OCI-LY1 (cell line): ENCODE measurements around the gene LDLRAD4.
"Not testable (repeated sequence)": the region's sequence is repeated elsewhere in the genome, so short reads cannot be mapped to it uniquely, and the experiment has no call there.

Experiments
- H2AFZ ChIP-seq: fragments of 200-600 bp; sonication (generic), shearing (Covaris generic); 2 replicates; pipeline ENCODE4 v1.6.0; 2014; ENCODE audit warnings: antibody characterized with exemption, mild to moderate bottlenecking, low read length
- H3F3A ChIP-seq: fragments of 200-600 bp; sonication (generic), shearing (Covaris generic); 2 replicates; pipeline ENCODE4 v1.6.0; 2014; ENCODE audit warnings: mild to moderate bottlenecking, antibody characterized with exemption, low read length, moderate library complexity; ENCODE audit not compliant: insufficient read depth
- H3K27ac ChIP-seq: fragments of 200-600 bp; sonication (generic); 2 replicates; pipeline ENCODE4 v1.5.1; 2014; ENCODE audit warnings: low read length, mixed run types, mild to moderate bottlenecking, low read depth; ENCODE audit not compliant: poor library complexity, severe bottlenecking
- H3K27me3 ChIP-seq: fragments of 200-600 bp; sonication (generic); 2 replicates; pipeline ENCODE4 v1.6.0; 2014; ENCODE audit warnings: antibody characterized with exemption, mild to moderate bottlenecking, low read length, moderate library complexity; ENCODE audit not compliant: insufficient read depth
- H3K36me3 ChIP-seq: fragments of 200-600 bp; sonication (generic); 2 replicates; pipeline ENCODE4 v1.6.1; 2014; ENCODE audit warnings: mild to moderate bottlenecking, antibody characterized with exemption, low read length, moderate library complexity, mixed read lengths; ENCODE audit not compliant: insufficient read depth
- H3K4me1 ChIP-seq: fragments of 200-600 bp; sonication (generic); 2 replicates; pipeline ENCODE4 v1.5.1; 2014; ENCODE audit warnings: mild to moderate bottlenecking, low read length, moderate library complexity; ENCODE audit not compliant: insufficient read depth, severe bottlenecking
- H3K4me2 ChIP-seq: fragments of 200-600 bp; sonication (generic), shearing (Covaris generic); 2 replicates; pipeline ENCODE4 v1.6.1; 2014; ENCODE audit warnings: low read length
- H3K4me3 ChIP-seq: fragments of 200-600 bp; sonication (generic); 2 replicates; pipeline ENCODE4 v1.5.1; 2014; ENCODE audit warnings: low read length, low read depth, mild to moderate bottlenecking, mixed read lengths; ENCODE audit not compliant: poor library complexity, severe bottlenecking
- H3K79me2 ChIP-seq: fragments of 200-600 bp; shearing (Covaris generic); 2 replicates; pipeline ENCODE4 v1.6.1; 2016; ENCODE audit warnings: mixed run types, low read length, mixed read lengths; ENCODE audit not compliant: insufficient read depth
- H3K9ac ChIP-seq: fragments of 200-600 bp; sonication (generic), shearing (Covaris generic); 2 replicates; pipeline ENCODE4 v1.6.1; 2014; ENCODE audit warnings: mild to moderate bottlenecking, low read length, mixed read lengths
- H3K9me2 ChIP-seq: fragments of 200-600 bp; sonication (generic), shearing (Covaris generic); 2 replicates; pipeline ENCODE4 v1.6.1; 2014; ENCODE audit warnings: low read depth, mild to moderate bottlenecking, low read length, mixed read lengths
- H3K9me3 ChIP-seq: fragments of 200-600 bp; shearing (Covaris generic); 2 replicates; pipeline ENCODE4 v1.6.1; 2014; ENCODE audit warnings: low read length, mixed read lengths
- H4K20me1 ChIP-seq: fragments of 200-600 bp; sonication (generic), shearing (Covaris generic); 2 replicates; pipeline ENCODE4 v1.6.0; 2016; ENCODE audit warnings: mild to moderate bottlenecking, low read length; ENCODE audit not compliant: insufficient read depth
- CTCF ChIP-seq: fragments of 200-600 bp; sonication (generic), shearing (Covaris generic); IDR thresholded peaks from 2 replicates; pipeline ENCODE4 v1.5.1; 2017; ENCODE audit warnings: mild to moderate bottlenecking, antibody characterized with exemption, low read length, moderate library complexity, mixed read lengths
- EZH2 ChIP-seq: fragments of 200-600 bp; sonication (generic), shearing (Covaris generic); IDR thresholded peaks from 2 replicates; pipeline ENCODE4 v1.8.0; 2017; ENCODE audit warnings: borderline replicate concordance, mixed run types, mild to moderate bottlenecking, antibody characterized with exemption, low read length, moderate library complexity, mixed read lengths

Gene LDLRAD4

DNA sequence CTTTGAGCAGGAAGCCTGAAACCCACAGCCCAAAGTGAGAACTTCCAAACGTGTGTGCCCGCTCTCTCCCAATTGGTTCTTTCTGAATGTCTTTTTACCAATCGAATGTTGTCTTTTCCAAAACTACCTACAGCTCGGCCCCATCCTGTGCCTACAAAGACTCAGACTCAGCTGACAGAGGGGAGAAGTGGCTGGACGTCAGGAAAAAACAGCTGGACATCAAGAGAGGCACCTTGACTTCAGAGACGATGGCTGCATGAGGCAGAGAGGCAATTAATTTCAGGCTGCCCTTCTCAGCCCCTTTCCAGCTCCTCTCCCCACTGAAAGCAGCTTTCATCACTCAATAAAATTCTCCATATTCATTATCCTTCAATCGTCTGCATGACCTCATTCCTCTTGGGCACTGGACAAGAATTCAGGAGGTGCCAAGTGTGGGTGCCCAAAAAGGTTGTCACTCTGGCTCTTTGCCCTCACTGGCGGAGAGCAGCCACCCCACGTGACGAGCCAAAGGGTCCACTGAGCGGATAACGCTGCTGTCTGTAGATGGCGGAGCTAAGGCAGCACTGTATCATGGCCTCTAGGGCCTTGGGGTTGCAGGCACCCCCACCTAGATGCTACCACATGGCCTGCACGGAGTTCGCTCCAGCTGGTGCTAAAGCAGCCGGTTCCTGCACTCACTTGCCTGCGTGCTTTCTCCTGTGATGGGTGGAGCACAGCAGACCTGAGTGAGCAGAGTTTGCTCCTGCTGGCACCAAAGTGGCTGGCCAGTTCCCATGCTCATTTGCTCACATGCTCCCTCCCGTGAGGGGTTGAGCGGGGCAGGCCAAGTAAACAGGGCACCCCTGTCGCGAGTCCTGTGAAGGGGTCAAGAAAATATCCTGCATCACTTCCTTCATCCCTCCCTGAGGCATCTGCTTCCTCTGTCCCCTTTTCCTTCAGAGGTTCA is 469.9 kb downstream of the LDLRAD4 start:
- Histone ChIP-seq H3K4me2 (no peak overlapping the region), H3K27ac (no peak overlapping the region), H3K79me2 (peaks cover 63% of the 10 kb centered on the region), H3K9ac (no peak overlapping the region), H3K4me3 (no peak overlapping the region), H3F3A (no peaks in the 10 kb centered on the region), H3K36me3 (peaks cover 30% of the 10 kb centered on the region), H3K9me2 (no peaks in the 10 kb centered on the region), H3K27me3 (no peaks in the 10 kb centered on the region), H2AFZ (no peak overlapping the region), H4K20me1 (no peaks in the 10 kb centered on the region), H3K9me3 (peaks cover 12% of the 10 kb centered on the region; the same call in 1 of the 2 replicates), H3K4me1 (no peaks in the 10 kb centered on the region)
- TF ChIP-seq CTCF (no peak), EZH2 (no peak)

- not testable (repeated sequence) for H3K9ac ChIP-seq, H3K27ac ChIP-seq, H3K9me2 ChIP-seq, H3K4me3 ChIP-seq, H2AFZ ChIP-seq, H3K4me1 ChIP-seq, H3F3A ChIP-seq, H3K4me2 ChIP-seq, H3K27me3 ChIP-seq, H4K20me1 ChIP-seq
- peaks cover 30% of the 10 kb centered on the region for H3K36me3 ChIP-seq
- peaks cover 49% of the 10 kb centered on the region for H3K79me2 ChIP-seq
- peaks cover 12% of the 10 kb centered on the region; the same call in 1 of the 2 replicates for H3K9me3 ChIP-seq
These were observed 471.5 kb downstream of the LDLRAD4 start for GRCh38 chr18:13690060-13690459.

DNA sequence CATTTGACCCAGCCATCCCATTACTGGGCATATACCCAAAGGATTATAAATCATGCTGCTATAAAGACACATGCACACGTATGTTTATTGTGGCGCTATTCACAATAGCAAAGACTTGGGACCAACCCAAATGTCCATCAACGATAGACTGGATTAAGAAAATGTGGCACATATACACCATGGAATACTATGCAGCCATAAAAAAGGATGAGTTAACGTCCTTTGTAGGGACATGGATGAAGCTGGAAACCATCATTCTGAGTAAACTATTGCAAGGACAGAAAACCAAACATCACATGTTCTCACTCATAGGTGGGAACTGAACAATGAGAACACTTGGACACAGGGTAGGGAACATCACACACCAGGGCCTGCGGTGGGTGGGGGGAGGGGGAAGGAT is 476.8 kb downstream of the LDLRAD4 start:
- not testable (repeated sequence) for H3K9ac ChIP-seq, H3K4me1 ChIP-seq, H3K9me2 ChIP-seq, H3K4me2 ChIP-seq, H2AFZ ChIP-seq, H4K20me1 ChIP-seq, H3K27me3 ChIP-seq, H3F3A ChIP-seq, H3K27ac ChIP-seq, H3K4me3 ChIP-seq
- Histone ChIP-seq H3K36me3 (peaks cover 17% of the 10 kb centered on the region), H3K9me3 (peaks cover 24% of the 10 kb centered on the region), H3K79me2 (peaks cover 53% of the 10 kb centered on the region)

GRCh38 chr18:13696961-13697360 is 478.4 kb downstream of the LDLRAD4 start:
- Histone ChIP-seq H4K20me1 (no peaks in the 10 kb centered on the region), H3K36me3 (peaks cover 18% of the 10 kb centered on the region), H3K9ac (no peak overlapping the region), H3K4me1 (no peaks in the 10 kb centered on the region), H3K27ac (no peak overlapping the region), H3K9me3 (peaks cover 39% of the 10 kb centered on the region), H3K27me3 (no peaks in the 10 kb centered on the region), H3K79me2 (peaks cover 54% of the 10 kb centered on the region), H3K4me3 (no peak overlapping the region), H3K9me2 (no peaks in the 10 kb centered on the region), H3F3A (no peaks in the 10 kb centered on the region; the same call in 1 of the 2 replicates), H3K4me2 (no peak overlapping the region), H2AFZ (no peak overlapping the region)
- TF ChIP-seq CTCF (no peak), EZH2 (no peak)
